ENCODE data around the gene TRMT10A. TPM values are rescaled to one million over a fixed set of nuclear protein-coding genes. Genes with fewer than 3 reads are reported as not detected.

Gene TRMT10A
- 3.4 to 4.9 TPM (median 3.5 TPM) in 5 replicates for total RNA-seq (2022; extraction: Qiagen RNA extraction)

GRCh38 chr4:99563310-99564186 is at the start of gene TRMT10A:
Gene TRMT10A, minus strand, starts transcription at chr4:99564039. Its CDS starts 4,701 bp downstream, at chr4:99559338.

DNA sequence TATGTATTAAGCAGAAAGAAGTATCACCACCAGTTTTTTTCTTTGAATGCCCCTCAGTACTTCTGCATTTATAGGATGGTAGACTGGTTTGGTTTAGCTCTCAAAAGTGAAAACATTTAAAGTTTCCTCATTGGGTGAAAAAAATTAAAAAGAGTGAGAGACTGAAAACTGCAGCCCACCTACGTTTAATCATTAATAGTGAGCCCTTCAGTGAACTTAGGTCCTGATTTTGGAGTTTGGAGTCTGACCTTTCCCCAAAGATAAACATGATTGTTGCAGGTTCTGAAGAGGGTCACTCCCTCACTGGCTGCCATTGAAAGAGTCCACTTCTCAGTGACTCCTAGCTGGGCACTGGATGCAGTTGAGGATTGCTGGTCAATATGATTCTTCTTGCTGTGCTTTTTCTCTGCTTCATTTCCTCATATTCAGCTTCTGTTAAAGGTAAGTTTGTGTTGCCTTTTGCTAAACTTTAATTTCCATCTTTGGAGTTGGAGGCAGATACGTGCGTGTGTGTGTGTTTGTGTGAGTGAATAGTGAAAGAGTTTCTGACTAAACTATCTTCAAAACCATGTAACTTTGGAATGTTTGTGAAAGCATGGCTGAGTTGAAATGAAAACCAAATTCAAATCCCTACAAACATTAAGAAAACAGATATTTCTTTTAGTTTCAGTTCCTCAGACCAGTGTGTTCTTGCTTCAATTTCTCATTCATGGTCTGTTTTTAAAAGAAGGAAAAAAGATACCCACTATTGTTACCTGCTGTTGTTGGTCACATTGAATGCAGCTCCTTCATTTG is 10.9 kb upstream of the TRMT10A start, which contains the start of gene MTTP:
Gene MTTP (plus strand): TSS at position 295 of the 795 bp plus-strand sequence. CDS start 86 bp downstream, at position 381.

GRCh38 chr4:99510721-99511120 is 53.1 kb downstream of the TRMT10A start, which contains the start of gene C4orf17:
Gene C4orf17, plus strand, starts transcription at chr4:99511021. Its CDS starts 2,061 bp downstream, at chr4:99513082.

Other genes starting within 250 kb of the TRMT10A start
- not detected in 5 replicates for gene ADH1B, start 242.6 kb downstream of the TRMT10A start, total RNA-seq (2022; extraction: Qiagen RNA extraction)
- not detected in 5 replicates for gene ADH1C, start 211.3 kb downstream of the TRMT10A start, total RNA-seq (2022; extraction: Qiagen RNA extraction)
- not detected in 5 replicates for gene ADH7, start 128.7 kb downstream of the TRMT10A start, total RNA-seq (2022; extraction: Qiagen RNA extraction)
- not detected in 5 replicates for gene C4orf17, start 53.0 kb downstream of the TRMT10A start, total RNA-seq (2022; extraction: Qiagen RNA extraction)
- 0.06 TPM in 1 of 5 replicates, not detected in the others for gene MTTP, start 10.8 kb upstream of the TRMT10A start, total RNA-seq (2022; extraction: Qiagen RNA extraction)
- gene C4orf54, start 93.8 kb upstream of the TRMT10A start, total RNA-seq (2022; extraction: Qiagen RNA extraction), result not detected in 5 replicates